NCI-H774 (cell line): ENCODE measurements around the gene RBFA.
"Not testable (repeated sequence)": the region's sequence is repeated elsewhere in the genome, so short reads cannot be mapped to it uniquely, and the experiment has no call there.

Source experiments
- DNase-seq: peaks from one replicate; lab custom pipeline; 2025; lab: John Stamatoyannopoulos, UW

Gene RBFA, protein sequence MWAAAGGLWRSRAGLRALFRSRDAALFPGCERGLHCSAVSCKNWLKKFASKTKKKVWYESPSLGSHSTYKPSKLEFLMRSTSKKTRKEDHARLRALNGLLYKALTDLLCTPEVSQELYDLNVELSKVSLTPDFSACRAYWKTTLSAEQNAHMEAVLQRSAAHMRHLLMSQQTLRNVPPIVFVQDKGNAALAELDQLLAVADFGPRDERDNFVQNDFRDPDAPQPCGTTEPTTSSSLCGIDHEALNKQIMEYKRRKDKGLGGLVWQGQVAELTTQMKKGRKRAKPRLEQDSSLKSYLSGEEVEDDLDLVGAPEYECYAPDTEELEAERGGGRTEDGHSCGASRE

DNA sequence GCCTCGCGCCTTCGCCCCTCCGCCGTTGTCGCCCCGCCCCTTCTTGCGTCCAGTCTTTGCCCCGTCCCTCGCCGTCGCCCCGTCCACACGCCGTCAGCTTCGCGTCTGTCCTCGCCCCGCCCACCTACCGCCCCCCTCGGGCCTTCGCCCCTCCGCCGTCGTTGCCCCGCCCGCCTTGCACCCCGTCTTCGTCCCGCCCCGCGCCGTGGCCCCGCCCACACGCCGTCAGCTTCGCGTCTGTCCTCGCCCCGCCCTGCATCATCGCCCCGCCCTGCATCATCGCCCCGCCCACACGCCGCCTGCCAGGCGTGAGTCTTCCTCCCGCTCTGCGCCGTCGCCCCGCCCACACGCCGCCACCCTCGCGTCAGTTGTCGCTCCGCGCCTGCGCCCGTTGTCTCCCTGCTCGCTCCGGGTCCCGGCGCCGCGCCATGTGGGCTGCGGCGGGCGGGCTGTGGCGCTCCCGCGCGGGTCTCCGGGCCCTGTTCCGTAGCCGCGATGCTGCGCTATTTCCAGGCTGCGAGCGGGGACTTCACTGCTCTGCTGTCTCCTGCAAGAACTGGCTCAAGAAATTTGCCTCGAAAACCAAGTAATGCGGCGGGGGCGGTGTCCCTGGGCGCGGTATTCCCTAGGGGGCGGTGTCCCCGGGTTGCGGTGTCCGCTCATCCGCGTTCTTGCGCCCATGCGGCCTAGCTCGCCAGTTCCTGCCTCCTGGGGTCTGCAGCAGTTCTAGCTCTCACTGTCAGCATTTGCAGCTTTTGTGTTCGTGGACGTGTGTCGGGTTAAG is at the start of gene RBFA:
TSS of gene RBFA (plus strand) at position 367 of the 784 bp plus-strand sequence. CDS start at position 429, 62 bp downstream.
- DNase-seq = peak; percentile 99

DNA sequence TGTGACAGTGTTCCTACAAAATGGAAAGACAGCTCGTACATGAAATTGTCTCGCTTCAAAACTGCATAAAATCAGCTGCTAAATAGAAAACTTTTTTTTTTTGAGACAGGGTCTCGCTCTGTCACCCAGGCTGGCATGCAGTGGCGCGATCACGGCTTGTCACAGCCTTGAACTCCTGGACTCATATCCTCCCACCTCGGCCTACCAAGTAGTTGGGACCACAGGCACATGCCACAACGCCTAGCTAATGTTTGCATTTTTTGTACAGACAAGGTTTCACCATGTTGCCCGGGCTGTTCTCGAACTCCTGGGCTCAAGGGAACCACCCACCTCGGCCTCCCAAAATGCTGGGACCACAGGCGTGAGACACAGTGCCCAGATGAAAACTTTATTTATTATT is 49.1 kb upstream of the RBFA start:
- DNase-seq = no peak

- DNase-seq = no peak
Observed at GRCh38 chr18:79986726-79987125, 47.5 kb upstream of the RBFA start.

DNA sequence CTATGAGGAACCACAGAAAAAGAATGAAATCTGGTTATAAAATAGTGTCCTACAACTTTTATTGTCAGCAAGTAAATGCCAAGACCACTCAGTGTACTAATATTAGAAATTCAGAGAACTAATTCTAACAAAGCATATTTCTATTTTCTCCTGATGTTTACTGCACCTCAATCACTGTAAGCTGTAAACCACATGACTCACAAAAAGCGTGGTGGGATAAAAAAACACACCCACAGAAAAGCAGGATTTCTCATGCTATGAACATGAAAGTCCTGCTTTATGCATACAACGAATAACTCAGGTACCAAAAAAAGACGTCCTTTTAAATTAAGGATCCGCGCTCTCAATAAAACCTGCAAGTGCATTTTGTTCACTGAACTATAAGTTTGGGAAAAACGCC is 46.7 kb upstream of the RBFA start:
- DNase-seq = no peak

GRCh38 chr18:79988071-79988450 is 46.2 kb upstream of the RBFA start:
- peak; percentile 54 for DNase-seq

DNA sequence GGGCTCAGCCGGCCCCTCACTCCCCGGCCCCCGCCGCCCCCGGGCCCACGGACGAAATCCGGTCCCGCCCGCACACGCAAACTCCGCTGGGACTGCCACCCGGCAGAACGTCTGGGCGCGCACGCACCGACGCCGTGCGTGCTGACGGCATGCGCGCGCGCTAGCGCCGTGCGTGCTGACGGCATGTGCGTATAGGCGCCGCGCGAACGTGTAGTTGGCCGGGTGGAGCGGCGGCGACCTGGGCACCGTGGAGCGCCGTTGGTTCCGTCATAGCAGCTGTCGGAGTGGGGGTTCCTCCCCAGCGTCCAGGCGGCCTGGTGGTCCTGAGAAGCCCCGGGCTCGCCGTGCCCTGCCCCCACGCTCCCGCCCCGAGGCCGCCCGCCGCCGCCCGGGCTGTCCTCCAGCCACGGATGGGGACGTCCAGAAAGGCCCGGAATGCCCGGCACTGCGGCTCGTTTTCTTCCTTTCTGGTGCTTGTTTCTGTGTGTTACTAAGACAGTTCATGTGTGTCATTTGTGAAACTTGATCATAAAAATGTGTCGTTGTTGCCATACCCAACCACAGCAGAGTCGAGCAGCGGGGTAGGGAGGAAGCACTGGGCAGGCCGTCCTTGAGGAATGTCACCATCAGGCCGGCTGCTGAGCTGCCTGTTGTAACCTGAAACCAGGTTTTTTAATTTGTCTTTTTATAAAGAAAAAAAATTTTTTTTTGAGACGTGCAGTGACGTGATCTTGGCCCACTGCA is 45.6 kb upstream of the RBFA start, which contains the start of gene TXNL4A:
TSS of gene TXNL4A (minus strand) at position 113 of the 744 bp plus-strand sequence. CDS start 171 bp downstream, outside the sequence.
- DNase-seq = peak; percentile 75

DNA sequence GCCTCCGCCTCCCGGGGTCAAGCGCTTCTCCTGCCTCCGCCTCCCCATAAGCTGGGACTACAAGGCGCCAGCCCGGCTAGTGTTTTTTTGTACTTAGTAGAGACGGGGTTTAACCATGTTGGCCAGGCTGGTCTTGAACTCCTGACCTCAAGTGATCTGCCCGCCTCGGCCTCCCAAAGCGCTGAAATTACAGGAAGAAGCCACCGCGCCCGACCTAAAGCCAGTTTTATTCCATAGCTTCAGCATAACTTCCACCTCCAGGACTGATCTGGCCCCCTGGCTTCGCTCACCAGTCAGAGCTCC is 45.1 kb upstream of the RBFA start:
- no peak for DNase-seq

GRCh38 chr18:79991494-79991893 is 42.7 kb upstream of the RBFA start:
- DNase-seq = no peak

DNA sequence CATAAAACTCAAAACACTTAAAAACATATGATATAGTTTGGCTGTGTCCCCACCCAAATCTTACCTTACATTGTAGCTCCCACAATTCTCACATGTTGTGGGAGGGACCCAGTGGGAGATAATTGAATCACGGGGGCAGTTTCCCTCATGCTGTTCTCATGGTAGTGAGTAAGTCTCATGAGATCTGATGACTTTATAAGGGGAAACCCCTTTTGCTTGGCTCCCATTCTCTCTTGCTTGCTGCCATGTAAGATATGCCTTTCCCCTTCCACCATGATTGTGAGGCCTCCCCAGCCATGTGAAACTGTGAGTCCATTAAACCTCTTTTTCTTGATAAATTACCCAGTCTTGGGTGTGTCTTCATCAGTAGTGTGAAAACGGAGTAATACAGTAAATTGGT is 34.5 kb upstream of the RBFA start:
- not testable (repeated sequence) for DNase-seq

DNA sequence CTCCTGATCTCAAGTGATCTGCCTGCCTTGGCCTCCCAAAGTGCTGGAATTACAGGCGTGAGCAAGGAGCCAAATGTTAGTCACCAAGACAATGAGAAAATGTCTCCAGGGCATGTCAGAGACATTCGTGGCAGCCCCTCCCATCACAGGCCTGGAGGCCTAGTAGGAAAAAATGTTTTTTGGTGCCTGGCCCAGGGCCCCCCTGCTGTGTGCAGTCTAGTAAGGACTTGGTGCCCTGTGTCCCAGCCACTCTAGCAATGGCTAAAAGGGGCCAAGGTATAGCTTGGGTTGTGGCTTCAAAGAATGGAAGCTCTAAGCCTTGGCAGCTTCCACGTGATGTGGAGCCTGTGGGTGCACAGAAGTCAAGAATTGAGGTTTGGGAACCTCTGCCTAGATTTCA is 33.4 kb upstream of the RBFA start:
- DNase-seq = no peak

- DNase-seq = no peak
Observed at GRCh38 chr18:80002468-80002867, 31.8 kb upstream of the RBFA start.

DNA sequence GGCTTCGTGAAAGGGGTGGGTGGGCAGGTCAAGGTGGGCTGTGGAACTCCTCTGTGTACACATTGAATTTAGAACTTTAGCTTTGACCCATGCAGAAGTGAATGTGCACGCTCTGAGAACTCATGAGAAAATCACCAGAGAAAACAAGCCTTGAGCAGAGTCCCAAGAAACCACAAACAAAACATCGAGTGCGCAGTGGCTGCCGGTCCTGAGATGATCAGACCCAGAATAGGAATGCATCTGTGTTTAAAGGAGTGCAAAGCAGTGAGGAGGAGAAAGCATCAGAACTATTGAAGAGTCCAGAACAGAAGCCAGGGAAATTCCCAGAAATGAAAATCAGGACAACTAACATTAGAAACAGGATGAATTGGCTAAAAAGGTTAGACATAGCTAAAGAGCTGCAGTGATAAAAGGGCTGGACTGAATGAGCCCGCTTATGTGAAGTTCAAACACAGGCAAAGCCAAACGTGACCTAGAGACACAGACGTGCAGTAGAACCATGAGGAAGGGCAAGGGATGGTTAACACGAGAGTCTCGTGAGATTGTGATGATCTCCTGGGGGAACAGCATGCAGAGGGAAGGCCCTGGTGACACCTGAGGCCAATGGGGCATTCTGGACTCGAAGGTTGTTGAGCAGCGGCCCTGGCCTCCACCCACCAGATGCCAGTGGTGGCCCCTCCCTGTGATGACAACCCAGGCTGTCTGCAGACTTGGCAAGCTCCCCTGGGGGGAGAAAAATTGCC is 29.5 kb upstream of the RBFA start:
- no peak for DNase-seq

- no peak for DNase-seq
Observed at GRCh38 chr18:80006724-80007123, 27.5 kb upstream of the RBFA start.

DNA sequence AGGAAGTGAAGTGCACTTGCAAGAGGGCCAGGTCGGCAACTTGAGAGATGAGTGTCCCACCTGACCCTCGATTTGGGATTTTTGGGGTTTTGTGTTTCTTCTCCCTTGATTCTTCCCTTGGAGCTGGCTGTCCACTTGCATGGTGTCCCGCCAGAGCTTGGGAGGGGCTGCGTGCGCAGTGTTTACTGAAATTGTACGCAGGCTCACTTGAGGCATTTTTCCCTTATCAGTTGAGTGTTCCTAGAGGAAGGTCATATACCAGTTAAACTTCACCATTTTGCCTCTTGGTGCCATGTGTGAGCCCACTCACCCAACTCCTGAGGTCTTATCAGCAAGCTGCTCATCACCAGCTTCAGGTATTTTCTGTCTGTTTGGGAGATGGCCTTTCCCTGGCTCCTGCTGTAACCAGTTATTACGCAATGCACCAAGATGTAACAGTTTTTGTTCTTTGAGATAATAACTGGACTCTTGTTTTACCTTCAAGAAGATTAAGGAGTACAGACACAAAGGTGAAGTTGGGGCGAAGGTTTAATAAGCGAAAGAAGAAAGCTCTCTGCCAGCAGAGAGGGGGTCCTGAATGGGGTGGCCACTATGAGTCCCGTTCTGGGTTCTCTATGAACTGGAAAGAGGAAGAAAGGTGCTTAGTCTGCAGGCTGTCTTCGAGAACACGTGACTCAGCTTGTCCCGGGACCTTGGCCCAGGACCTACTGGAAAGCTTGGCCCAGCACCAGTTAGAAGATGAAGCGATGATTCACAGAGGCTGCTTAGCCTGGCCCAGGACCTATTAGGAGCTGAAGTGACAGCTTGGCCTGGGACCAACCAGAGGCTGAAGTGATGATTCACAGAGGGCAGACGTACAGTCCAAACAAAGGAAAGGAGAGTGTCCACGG is 24.3 kb upstream of the RBFA start:
- no peak for DNase-seq

DNA sequence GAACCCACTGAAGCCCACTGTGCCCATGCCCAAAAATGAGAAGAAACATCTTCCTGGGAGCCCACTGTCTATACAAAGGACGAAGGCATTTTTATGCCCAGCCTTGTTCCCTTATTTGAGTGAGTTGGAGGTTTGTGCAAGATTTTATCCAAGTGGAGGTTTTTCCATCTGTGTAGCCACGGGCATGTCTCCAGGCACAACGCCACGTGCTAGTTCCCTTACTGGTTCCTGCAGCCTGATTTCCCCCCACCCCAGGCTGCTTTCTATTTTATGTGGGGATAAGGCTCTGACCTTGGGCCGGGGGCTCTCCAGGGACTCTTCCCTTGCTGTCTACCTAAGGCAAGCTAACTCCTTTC is 23.7 kb upstream of the RBFA start:
- no peak for DNase-seq

DNA sequence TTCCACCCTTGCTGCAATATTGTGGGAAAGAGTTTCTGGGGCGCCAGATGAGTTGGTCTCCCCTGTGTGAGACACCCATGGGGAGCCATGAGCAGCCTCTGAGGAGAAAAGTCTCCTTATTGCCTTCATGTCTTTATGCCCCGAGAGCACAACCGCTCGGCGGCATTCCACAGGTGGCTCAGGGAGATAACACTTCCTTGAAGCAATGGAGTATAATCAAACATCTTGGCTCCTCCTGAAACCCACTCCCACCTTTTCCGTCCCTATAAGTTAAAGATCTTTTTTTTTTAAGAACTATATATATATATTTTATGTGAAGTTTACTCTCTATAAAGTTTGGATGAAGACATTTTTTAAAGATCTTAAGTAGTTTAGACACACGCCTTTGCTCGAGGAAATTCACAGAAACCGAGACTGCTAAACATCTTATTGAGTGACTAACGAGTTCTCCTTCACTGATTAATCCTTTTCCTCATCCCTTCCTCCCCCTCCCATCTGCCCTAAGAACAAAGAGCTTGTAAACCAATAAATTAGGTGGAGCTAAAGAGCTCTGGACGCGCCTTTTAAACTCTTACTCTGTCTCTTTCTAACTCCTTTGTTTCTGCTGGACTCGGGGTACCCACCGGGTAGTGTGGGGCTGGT is 22.6 kb upstream of the RBFA start:
- DNase-seq = not testable (repeated sequence)

DNA sequence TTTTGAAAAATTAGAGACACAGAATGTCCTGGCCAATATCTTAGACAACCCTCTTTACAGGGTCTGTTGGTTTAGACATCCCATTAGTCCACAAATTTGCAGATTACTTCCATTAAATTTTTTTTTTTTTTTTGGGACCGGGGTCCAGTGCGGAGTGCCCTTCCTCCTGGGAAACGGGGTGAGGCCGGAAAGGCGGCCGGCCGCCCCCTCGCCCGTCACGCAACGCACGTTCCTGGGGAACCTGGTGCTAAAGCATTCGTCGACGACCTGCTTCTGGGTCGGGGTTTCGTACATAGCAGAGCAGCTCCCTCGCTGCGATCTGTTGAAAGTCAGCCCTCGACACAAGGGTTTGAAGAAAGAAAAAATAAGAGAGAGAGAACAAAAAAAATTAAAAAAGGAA is 21.5 kb upstream of the RBFA start:
- DNase-seq = no peak

GRCh38 chr18:80022613-80023012 is 11.6 kb upstream of the RBFA start:
- DNase-seq = no peak

DNA sequence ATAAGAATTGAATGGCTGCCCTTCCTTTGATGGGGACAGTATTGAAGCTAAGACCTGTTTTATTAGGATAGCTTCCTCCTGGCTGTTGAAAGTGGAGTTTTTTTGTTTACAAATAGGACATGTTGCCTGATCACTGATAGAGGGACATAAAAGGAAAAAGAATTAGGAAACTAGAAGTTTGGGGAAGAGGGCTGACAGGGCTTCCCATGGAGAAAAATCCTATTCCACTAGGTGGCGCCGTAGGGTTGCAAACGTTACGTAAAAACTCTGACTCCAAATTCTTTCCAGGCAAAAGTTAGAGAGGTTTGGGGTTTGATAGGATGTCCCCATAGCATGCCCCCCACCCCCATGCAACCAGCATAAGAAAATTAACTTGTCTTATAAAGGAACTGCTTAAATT is 11.1 kb upstream of the RBFA start:
- no peak for DNase-seq

DNA sequence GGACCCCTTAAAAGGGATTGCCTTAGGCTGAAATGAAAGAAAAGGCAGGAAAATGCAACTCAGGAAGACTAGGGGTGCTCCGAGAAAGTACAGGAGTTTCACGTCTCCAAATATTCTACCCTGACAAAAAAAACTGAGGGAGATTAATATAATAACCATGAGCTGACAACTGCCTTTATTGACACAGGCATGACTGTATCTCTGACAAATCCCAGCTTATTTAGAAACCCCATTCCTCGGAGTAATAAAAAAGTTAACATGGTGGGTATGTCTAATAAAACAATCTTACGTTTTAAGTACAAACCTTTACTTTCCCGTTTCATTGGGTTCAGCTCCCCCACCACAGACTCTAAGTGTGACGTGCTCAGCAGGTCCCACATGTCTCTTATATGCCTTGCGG is 7.9 kb upstream of the RBFA start:
- no peak for DNase-seq

- not testable (repeated sequence) for DNase-seq
Observed at GRCh38 chr18:80027719-80028118, 6.5 kb upstream of the RBFA start.
